ENCODE data around the gene VEGFA. TPM values are rescaled to one million over a fixed set of nuclear protein-coding genes. Genes with fewer than 3 reads are reported as not detected.

Gene VEGFA
- total RNA-seq, 4 donors from 2014 or later, result 81.0 to 247 (median 156) TPM

- Histone ChIP-seq H3K4me1 (no peaks in the 10 kb centered on the region), H3K4me3 (no peak overlapping the region), H3K27me3 (no peaks in the 10 kb centered on the region), H3K9me3 (no peaks in the 10 kb centered on the region), H3K27ac (no peak overlapping the region), H3K36me3 (no peaks in the 10 kb centered on the region)
- intact Hi-C loops (cut with DNase I; ENCODE audit: low total_unique reads), result no loop called here
- TF ChIP-seq POLR2A (IDR thresholded peaks at IDR 0.05), result no peak
- DNase-seq, result no peak
These were observed 39.6 kb downstream of the VEGFA start for GRCh38 chr6:43809417-43810305.

- intact Hi-C loops (cut with DNase I; ENCODE audit: low total_unique reads), result no loop called here
- DNase-seq, result no peak
- Histone ChIP-seq H3K27me3 (no peaks in the 10 kb centered on the region), H3K27ac (no peak overlapping the region), H3K36me3 (no peaks in the 10 kb centered on the region), H3K9me3 (no peaks in the 10 kb centered on the region), H3K4me3 (no peak overlapping the region), H3K4me1 (no peaks in the 10 kb centered on the region)
- TF ChIP-seq CTCF (IDR thresholded peaks at IDR 0.05) (no peak), POLR2A (IDR thresholded peaks at IDR 0.05) (no peak)
These were observed 41.1 kb downstream of the VEGFA start for GRCh38 chr6:43810965-43811732.

- Histone ChIP-seq H3K4me1 (no peaks in the 10 kb centered on the region), H3K27ac (no peak overlapping the region), H3K27me3 (no peaks in the 10 kb centered on the region), H3K4me3 (no peak overlapping the region), H3K36me3 (no peaks in the 10 kb centered on the region), H3K9me3 (no peaks in the 10 kb centered on the region)
- no peak for TF ChIP-seq POLR2A (IDR thresholded peaks at IDR 0.05)
- no peak for TF ChIP-seq CTCF (IDR thresholded peaks at IDR 0.05)
- DNase-seq, result no peak
- intact Hi-C loops (cut with DNase I; ENCODE audit: low total_unique reads), result no loop called here
These were observed 41.7 kb downstream of the VEGFA start for GRCh38 chr6:43811733-43812099.

DNA sequence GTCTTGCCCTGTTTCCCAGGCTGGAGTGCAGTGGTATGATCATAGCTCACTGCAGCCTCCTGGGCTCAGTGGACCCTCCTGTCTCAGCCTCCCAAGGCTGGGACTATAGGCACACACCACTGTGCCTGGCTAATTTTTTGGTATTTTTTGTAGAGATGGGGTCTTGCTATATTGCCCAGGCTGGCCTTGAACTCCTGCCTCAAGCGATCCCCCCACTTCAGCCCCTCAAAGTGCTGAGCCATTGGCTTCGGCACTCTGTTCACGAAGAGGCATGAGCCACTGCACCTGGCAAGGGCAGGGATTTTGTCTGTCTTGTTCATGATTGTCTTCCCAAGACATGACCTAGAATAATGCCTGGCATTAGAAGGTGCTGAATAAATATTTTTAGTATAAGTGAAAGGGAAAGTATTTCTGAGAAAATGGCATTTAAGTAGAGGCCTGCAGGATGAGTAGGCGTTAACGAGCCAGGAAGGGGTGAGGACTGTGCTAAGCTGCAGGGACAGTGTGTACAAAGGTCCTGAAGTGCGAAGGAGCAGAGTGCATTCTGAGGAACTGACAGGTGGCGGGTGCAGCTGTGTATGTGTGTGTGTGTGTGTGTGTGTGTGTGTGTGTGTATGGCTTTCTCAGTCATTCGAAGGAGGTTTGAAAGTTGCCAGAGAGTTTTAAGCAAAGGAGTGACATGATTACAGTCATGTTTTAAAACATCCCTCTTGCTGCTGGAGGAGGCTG is 43.0 kb downstream of the VEGFA start:
- TF ChIP-seq CTCF (IDR thresholded peaks at IDR 0.05) (no peak), POLR2A (IDR thresholded peaks at IDR 0.05) (no peak)
- Histone ChIP-seq H3K4me3 (no peak overlapping the region), H3K27me3 (no peaks in the 10 kb centered on the region), H3K4me1 (no peaks in the 10 kb centered on the region), H3K9me3 (no peaks in the 10 kb centered on the region), H3K27ac (no peak overlapping the region), H3K36me3 (no peaks in the 10 kb centered on the region)
- DNase-seq, result no peak
- intact Hi-C loops (cut with DNase I; ENCODE audit: low total_unique reads), result no loop called here

- TF ChIP-seq POLR2A (IDR thresholded peaks at IDR 0.05), result no peak
- TF ChIP-seq CTCF (IDR thresholded peaks at IDR 0.05), result no peak
- intact Hi-C loops (cut with DNase I; ENCODE audit: low total_unique reads), result no loop called here
- H3K27ac ChIP-seq, result no peak overlapping the region
- H3K4me1 ChIP-seq, result no peaks in the 10 kb centered on the region
- H3K36me3 ChIP-seq, result no peaks in the 10 kb centered on the region
- H3K9me3 ChIP-seq, result no peaks in the 10 kb centered on the region
- DNase-seq, result no peak
- no peak overlapping the region for H3K4me3 ChIP-seq
- no peaks in the 10 kb centered on the region for H3K27me3 ChIP-seq
These were observed 44.1 kb downstream of the VEGFA start for GRCh38 chr6:43814111-43814510.
